Activated CD8-positive, alpha-beta T cell treated with anti-CD3 and anti-CD28 coated beads, Interleukin-2, amount 10 ng/mL, durations not matched to agents 7 days and 5 days (primary cell): ENCODE data around the gene EN1. TPM values are rescaled to one million over a fixed set of nuclear protein-coding genes. Genes with fewer than 3 reads are reported as not detected.

Experiments
- ATAC-seq: fragments of 150-1000 bp; cut with Tn5 transposase; one replicate; pipeline ENCODE4 v1.10.0; 2021; ENCODE audit warnings: moderate library complexity
- CTCF ChIA-PET: fragments of 350-600 bp; sonication (Branson Sonifier 250); formaldehyde crosslinking; loops from one replicate; lab custom pipeline; 2021; ENCODE audit warnings: antibody characterized with exemption; lab: Charles Lee
- POLR2A ChIA-PET: fragments of 350-600 bp; sonication (Branson Sonifier 250); formaldehyde crosslinking; loops from one replicate; lab custom pipeline; 2021; ENCODE audit warnings: antibody characterized with exemption; lab: Charles Lee
- DNase-seq: peaks from one replicate; pipeline ENCODE4 v3.0.0-alpha.2; 2020
- H3K27ac Mint-ChIP-seq: one replicate; pipeline ENCODE4 v1.8.0; 2021; ENCODE audit warnings: mild to moderate bottlenecking, mixed read lengths
- H3K27me3 Mint-ChIP-seq: one replicate; pipeline ENCODE4 v1.8.0; 2021; ENCODE audit warnings: low read depth, mixed read lengths
- H3K36me3 Mint-ChIP-seq: one replicate; pipeline ENCODE4 v1.8.0; 2021; ENCODE audit warnings: low read depth, mixed read lengths
- H3K4me1 Mint-ChIP-seq: one replicate; pipeline ENCODE4 v1.8.0; 2021; ENCODE audit warnings: low read depth, mixed read lengths
- H3K4me3 Mint-ChIP-seq: one replicate; pipeline ENCODE4 v1.8.0; 2021; ENCODE audit warnings: mild to moderate bottlenecking, mixed read lengths
- H3K9me3 Mint-ChIP-seq: one replicate; pipeline ENCODE4 v1.8.0; 2022; ENCODE audit warnings: mixed read lengths; ENCODE audit not compliant: insufficient read depth
- total RNA-seq, 2 experiments: library from RNA; stranded (reverse); gene quantifications; one replicate each; pipeline ENCODE4 v1.2.3, GENCODE V29; 2021

EN1 gene
- total RNA-seq, 2 experiments from 2014 or later = not detected

DNA sequence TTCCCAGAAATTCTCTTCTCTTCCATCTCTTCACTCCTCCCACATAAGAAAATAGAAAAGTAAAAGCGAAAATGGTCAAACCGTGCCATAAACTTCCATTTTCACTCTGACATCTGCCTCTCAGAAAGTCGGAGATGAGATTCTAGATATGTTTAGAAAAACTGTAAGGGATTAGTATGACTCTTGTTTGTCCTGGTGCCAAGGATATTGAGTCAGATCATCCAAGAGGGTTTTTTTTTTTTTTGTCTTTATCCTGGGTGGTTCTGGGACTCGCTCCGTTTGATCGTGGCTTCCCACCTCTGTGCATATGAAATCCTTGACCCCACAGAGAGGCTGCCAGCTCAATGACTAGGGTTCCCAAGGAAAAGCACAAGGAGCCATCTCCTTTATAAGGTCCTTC, 17.3 kb downstream of the EN1 start:
- POLR2A ChIA-PET = no interaction called here
- no peak overlapping the region for H3K4me3 Mint-ChIP-seq
- peaks cover 65% of the 10 kb centered on the region for H3K27me3 Mint-ChIP-seq
- ATAC-seq (no peak), DNase-seq (no peak)
- peaks cover 1% of the 10 kb centered on the region for H3K4me1 Mint-ChIP-seq
- H3K36me3 Mint-ChIP-seq = no peaks in the 10 kb centered on the region
- H3K27ac Mint-ChIP-seq = no peak overlapping the region
- no peaks in the 10 kb centered on the region for H3K9me3 Mint-ChIP-seq
- CTCF ChIA-PET = no interaction called here

DNA sequence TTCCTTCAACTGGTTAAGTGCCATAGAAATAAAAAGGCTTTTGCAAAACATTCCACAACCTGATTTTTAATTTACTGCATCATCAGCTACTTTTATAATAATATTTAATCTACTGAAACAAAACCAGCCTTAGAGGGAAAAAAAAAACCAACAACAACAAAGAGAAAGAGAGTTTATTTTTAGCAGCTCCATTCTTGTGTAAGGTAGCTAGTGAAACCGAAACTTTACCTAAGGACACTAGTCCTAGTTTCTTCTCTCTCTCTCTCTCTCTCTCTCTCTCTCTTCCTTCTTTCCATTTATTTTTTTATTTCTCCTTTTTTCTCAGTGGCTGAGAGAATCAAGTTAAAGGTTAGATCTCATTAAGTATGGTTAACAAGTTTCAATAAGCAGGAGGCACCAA, 21.4 kb downstream of the EN1 start:
- ChIA-PET POLR2A (no interaction called here), CTCF (interaction anchor here (0.8 kb wide), 1 partner anchor 29 kb away, joined by 3 read pairs; no protein-coding TSS in a partner anchor)
- Mint-ChIP-seq H3K36me3 (no peaks in the 10 kb centered on the region), H3K27ac (no peak overlapping the region), H3K4me3 (no peak overlapping the region), H3K27me3 (peaks cover 53% of the 10 kb centered on the region), H3K4me1 (peaks cover 1% of the 10 kb centered on the region), H3K9me3 (no peaks in the 10 kb centered on the region)
- ATAC-seq = no peak
- no peak for DNase-seq

DNA sequence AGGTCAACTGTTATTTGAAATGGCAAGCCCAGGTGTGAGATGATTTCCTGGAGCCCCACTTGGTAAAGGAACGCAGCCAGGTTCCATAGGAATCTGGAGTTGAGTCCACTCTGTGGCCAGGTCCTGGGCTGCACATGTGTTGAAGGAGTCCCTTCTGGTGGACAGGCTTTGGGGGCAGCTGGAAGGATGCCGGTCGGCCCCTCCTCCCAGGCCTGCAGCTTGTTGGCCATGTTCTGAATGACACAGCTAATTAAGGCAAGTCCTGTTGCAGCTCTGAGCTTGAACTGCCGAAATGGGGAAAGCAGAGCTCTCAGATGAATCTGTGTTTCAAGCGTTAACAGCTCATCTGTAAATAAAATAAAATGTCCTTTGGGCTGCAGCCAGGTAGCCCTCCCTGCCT, 23.8 kb downstream of the EN1 start:
- DNase-seq (no peak), ATAC-seq (no peak)
- Mint-ChIP-seq H3K27me3 (peaks cover 48% of the 10 kb centered on the region), H3K36me3 (no peaks in the 10 kb centered on the region), H3K4me1 (peaks cover 1% of the 10 kb centered on the region), H3K9me3 (no peaks in the 10 kb centered on the region), H3K4me3 (no peak overlapping the region), H3K27ac (no peak overlapping the region)
- ChIA-PET POLR2A (no interaction called here), CTCF (no interaction called here)

DNA sequence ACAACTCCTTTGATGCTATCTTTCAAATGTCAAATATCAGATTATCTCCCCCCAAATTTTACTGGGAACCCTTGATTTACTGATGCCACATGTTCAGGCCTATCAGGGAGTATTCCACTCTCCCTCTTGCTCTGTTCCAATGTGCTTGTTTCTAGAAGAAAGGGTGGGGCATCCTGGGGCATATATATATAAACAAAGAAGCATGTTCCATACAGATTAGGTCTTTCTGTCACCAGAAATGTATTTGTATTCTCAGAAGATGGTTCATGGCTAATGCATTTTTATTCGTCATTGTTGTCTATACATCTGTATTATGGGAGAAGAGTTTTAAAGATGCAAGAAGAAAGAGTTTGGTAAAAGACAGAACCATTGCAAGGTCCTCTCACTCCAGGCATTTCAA, 24.9 kb downstream of the EN1 start:
- ATAC-seq (no peak), DNase-seq (no peak)
- Mint-ChIP-seq H3K27me3 (peaks cover 46% of the 10 kb centered on the region), H3K27ac (no peak overlapping the region), H3K36me3 (no peaks in the 10 kb centered on the region), H3K4me1 (peaks cover 1% of the 10 kb centered on the region), H3K9me3 (no peaks in the 10 kb centered on the region), H3K4me3 (no peak overlapping the region)
- ChIA-PET CTCF (no interaction called here), POLR2A (no interaction called here)

DNA sequence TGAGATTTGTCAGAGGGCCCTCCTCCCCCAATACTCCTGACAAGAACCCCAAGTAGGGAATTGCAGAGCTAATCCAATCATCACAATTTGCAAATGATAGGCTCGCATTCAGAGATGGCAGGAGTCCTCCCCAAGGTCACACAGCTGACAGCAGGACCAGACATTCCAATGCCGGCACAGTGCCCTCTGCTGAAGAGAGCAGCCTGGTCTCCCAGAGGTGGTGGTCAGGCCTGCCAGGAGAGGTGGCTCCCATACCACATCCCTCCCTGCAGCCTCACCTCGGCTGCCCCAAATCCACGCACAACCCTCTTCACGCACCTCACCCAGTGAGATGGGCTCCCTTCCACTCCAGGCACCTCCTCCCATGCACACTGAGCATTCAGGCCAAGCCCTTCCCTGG, 25.4 kb downstream of the EN1 start:
- Mint-ChIP-seq H3K4me1 (peaks cover 1% of the 10 kb centered on the region), H3K27me3 (peaks cover 43% of the 10 kb centered on the region), H3K4me3 (no peak overlapping the region), H3K36me3 (no peaks in the 10 kb centered on the region), H3K9me3 (no peaks in the 10 kb centered on the region), H3K27ac (no peak overlapping the region)
- DNase-seq (no peak), ATAC-seq (no peak)
- POLR2A ChIA-PET = no interaction called here
- CTCF ChIA-PET = no interaction called here

DNA sequence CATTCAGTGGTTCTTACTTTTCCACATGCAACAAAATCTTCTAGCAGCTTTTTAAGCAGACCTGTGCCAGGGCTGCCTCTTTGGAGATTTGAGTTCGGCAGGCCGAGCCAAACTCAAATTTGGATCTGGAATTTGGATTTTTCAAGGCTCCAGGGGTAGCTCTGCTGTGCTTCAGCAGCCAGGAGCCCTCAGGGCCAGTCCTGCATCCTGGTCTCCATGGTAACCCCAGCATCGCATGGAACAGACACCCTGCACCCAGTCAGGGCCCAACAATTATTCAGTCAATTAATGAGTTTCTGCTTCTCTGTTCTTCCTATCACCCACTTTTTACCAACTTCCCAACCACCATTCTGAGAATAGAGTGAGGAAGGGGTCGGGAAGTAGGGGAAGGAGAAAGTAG, 30.0 kb downstream of the EN1 start:
- DNase-seq = no peak
- CTCF ChIA-PET = interaction anchor here (1.1 kb wide), 1 partner anchor 38 kb away, joined by 3 read pairs; no protein-coding TSS in a partner anchor

DNA sequence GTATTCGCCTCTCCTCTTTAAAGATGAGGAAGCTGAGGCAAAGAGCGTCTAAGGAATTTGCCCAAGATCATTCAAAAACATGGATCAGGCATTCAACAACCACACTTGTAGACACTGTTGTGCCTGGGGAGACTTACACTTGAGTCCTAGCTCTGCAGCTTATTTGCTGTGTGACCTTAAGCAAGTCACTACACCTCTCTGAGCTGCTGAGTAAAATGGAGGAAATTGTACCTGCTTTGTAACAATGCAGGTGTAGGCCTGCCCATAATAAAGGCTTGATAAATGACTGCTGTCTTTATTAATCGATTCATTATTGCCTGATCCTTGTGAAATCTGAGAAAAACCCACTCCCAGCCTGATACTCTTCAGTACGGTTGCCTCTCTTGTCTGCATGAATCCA, 30.8 kb downstream of the EN1 start:
- CTCF ChIA-PET = interaction anchor here (1.1 kb wide), 1 partner anchor 39 kb away, joined by 3 read pairs; no protein-coding TSS in a partner anchor
- ATAC-seq (no peak), DNase-seq (no peak)
- Mint-ChIP-seq H3K4me3 (no peak overlapping the region), H3K27ac (no peak overlapping the region), H3K4me1 (no peaks in the 10 kb centered on the region), H3K36me3 (no peaks in the 10 kb centered on the region), H3K27me3 (peaks cover 18% of the 10 kb centered on the region), H3K9me3 (no peaks in the 10 kb centered on the region)
- POLR2A ChIA-PET = no interaction called here

More for the DNA sequence above, 30.0 kb downstream of the EN1 start:
- Mint-ChIP-seq H3K27ac (no peak overlapping the region), H3K27me3 (peaks cover 23% of the 10 kb centered on the region), H3K9me3 (no peaks in the 10 kb centered on the region), H3K36me3 (no peaks in the 10 kb centered on the region), H3K4me1 (no peaks in the 10 kb centered on the region), H3K4me3 (no peak overlapping the region)
- ATAC-seq = no peak
- POLR2A ChIA-PET = no interaction called here

DNA sequence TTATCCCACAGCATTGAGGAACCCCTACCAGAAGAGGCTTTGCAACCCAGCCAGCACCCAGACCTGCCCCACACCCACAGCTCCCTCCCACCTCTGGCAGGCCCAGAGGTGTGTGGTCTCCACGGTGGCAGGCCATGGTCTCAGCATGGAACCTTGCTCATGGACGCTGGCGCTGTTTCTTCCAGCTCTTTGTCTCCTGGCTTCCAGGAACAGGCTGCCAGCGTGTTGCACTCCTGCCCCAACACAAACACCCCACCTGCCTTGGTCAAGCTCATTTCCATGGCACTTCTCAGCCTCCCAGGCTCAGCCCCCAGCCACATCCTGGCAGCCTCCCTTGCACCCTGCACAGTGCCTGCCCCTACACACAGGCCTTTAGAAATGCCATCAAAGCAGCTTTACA, 31.7 kb downstream of the EN1 start:
- no peak overlapping the region for H3K4me3 Mint-ChIP-seq
- POLR2A ChIA-PET = no interaction called here
- H3K27me3 Mint-ChIP-seq = peaks cover 19% of the 10 kb centered on the region
- ATAC-seq (no peak), DNase-seq (no peak)
- CTCF ChIA-PET = no interaction called here
- H3K36me3 Mint-ChIP-seq = no peaks in the 10 kb centered on the region
- H3K9me3 Mint-ChIP-seq = no peaks in the 10 kb centered on the region
- H3K4me1 Mint-ChIP-seq = no peaks in the 10 kb centered on the region
- H3K27ac Mint-ChIP-seq = peak overlapping the region; percentile 37

DNA sequence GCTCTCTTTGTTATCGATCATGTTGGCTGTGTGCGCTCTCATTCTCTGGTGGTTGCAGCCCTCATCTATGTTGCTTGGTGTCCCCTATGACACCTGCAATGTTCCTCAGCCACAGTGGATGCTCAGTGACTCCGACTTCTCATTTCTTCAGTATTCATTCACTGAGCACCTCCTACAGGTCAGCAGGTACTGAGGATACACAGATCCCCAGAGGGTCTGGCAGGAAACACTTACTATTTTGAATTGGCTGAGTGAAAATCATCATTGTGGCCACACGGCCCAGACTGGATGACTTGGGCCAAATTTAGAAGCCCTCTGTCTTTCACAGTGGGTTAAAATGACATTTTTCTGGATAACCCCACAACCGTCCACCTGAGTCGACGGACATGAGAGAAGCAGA, 32.1 kb downstream of the EN1 start:
- peaks cover 17% of the 10 kb centered on the region for H3K27me3 Mint-ChIP-seq
- no peaks in the 10 kb centered on the region for H3K9me3 Mint-ChIP-seq
- no peak overlapping the region for H3K27ac Mint-ChIP-seq
- ChIA-PET CTCF (no interaction called here), POLR2A (no interaction called here)
- ATAC-seq (no peak), DNase-seq (no peak)
- no peaks in the 10 kb centered on the region for H3K36me3 Mint-ChIP-seq
- H3K4me3 Mint-ChIP-seq = no peak overlapping the region
- no peaks in the 10 kb centered on the region for H3K4me1 Mint-ChIP-seq

DNA sequence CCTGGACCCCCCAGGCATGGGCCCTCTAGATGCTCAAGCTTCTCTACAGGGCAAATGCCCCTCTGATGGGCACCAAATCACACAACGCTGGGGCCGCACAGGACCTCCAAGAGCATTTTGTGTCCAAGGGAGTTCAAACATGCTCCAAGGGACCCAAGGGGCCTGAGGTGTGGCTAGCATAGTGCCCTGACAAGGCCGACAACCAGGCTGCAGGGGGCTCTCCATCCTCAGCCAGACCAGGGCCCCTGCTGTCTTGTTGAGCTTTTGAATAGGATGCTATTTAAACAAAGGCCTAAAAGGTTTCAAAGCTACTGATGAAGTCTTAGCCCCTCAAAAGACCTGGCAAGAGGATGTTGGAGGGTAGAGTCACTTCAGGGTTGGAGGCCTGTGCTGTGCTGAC, 33.1 kb downstream of the EN1 start:
- CTCF ChIA-PET = interaction anchor here (1.3 kb wide), 1 partner anchor 41 kb away, joined by 3 read pairs; no protein-coding TSS in a partner anchor

DNA sequence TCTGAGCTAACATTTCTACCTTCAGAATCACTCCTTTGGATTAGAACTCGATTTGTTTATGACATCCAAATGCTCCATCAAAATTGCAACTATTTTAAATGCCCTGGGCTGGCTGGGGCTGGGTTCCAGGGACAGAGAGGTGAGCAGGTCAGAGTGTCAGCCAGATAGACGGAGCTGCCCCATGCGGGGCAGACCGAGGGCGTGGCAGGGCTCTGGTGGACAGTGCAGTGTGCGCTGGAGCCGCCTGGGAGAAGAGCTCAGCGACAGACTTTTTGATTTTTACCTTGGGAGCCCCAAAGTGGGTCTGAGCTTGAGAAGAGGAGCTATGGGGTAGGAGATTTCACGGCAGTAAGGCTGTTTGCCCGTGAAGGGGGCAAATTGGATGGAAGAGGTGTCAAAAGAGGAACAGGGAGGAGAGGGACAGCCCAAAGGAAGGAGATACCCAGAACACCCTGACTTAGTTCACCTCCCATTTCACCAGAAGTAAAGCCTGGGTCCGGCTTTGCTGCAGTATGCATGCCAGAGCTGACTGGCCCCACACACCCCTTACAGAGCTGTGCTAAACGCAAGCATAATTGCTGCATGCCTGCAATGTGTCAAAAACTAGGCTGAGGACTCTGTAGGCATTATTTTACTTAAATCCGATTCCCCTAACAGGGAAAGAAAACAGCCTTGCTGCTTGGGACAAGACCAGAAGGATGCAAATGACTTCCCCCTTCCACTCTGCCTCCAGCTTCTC, 33.7 kb downstream of the EN1 start:
- ATAC-seq (no peak), DNase-seq (no peak)
- no peaks in the 10 kb centered on the region for H3K4me1 Mint-ChIP-seq
- no peaks in the 10 kb centered on the region for H3K9me3 Mint-ChIP-seq
- ChIA-PET CTCF (interaction anchor here (1.3 kb wide), 1 partner anchor 42 kb away, joined by 3 read pairs; no protein-coding TSS in a partner anchor), POLR2A (interaction anchor here (0.8 kb wide), 1 partner anchor 19 kb away, joined by 3 read pairs; no protein-coding TSS in a partner anchor)
- peaks cover 22% of the 10 kb centered on the region for H3K27me3 Mint-ChIP-seq
- H3K36me3 Mint-ChIP-seq = no peaks in the 10 kb centered on the region
- no peak overlapping the region for H3K27ac Mint-ChIP-seq
- no peak overlapping the region for H3K4me3 Mint-ChIP-seq

More for the DNA sequence above, 33.1 kb downstream of the EN1 start:
- H3K4me1 Mint-ChIP-seq = no peaks in the 10 kb centered on the region
- no peak for ATAC-seq
- POLR2A ChIA-PET = no interaction called here
- H3K27me3 Mint-ChIP-seq = peaks cover 19% of the 10 kb centered on the region
- no peak overlapping the region for H3K4me3 Mint-ChIP-seq
- no peaks in the 10 kb centered on the region for H3K9me3 Mint-ChIP-seq
- H3K36me3 Mint-ChIP-seq = no peaks in the 10 kb centered on the region
- no peak overlapping the region for H3K27ac Mint-ChIP-seq
- no peak for DNase-seq

DNA sequence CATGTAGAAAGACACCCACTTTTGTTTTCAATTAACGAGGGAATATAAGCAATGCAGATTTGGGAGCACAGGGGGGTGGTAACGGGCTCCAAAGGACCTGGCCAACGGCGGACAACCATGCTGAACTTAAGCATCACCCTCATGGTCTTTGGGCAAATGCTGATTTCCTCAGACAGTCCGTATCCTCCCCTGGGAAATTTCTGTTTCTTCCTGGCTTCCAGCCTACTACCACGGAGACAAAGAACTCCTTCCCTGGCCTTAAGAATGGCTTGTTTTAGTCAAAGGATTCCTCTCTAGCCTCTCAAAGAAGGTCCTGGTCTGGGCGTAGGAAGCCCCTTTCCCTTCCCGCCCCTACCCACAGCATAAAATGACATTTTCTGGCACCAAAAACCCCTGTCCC, 34.3 kb downstream of the EN1 start:
- ChIA-PET POLR2A (no interaction called here), CTCF (no interaction called here)
- H3K27me3 Mint-ChIP-seq = peaks cover 23% of the 10 kb centered on the region
- DNase-seq = no peak
- ATAC-seq = no peak
- H3K36me3 Mint-ChIP-seq = no peaks in the 10 kb centered on the region
- H3K9me3 Mint-ChIP-seq = no peaks in the 10 kb centered on the region
- H3K4me3 Mint-ChIP-seq = no peak overlapping the region
- H3K4me1 Mint-ChIP-seq = no peaks in the 10 kb centered on the region
- H3K27ac Mint-ChIP-seq = no peak overlapping the region
